Esophagus muscularis mucosa (tissue), 4 donors: ENCODE results near the gene ZNF827.

Experiments
- EP300 ChIP-seq: sonication (generic); formaldehyde crosslinking; IDR thresholded peaks from one replicate; pipeline ENCODE4 v1.6.1; 2017; ENCODE audit warnings: antibody characterized with exemption
- POLR2A ChIP-seq: fragments of 450-650 bp; IDR thresholded peaks from one replicate; pipeline ENCODE4 v1.6.1; 2017; ENCODE audit warnings: antibody characterized with exemption, moderate library complexity, mild to moderate bottlenecking, low read depth
- POLR2AphosphoS5 ChIP-seq, 2 donors: sonication (generic); formaldehyde crosslinking; IDR thresholded peaks; one replicate each; pipeline ENCODE4 v1.6.1; 2017; ENCODE audit warnings: antibody characterized with exemption in 2 of 2
- TF ChIP-seq, protein P1 (sequence below), 3 experiments: fragments of 200-600 bp in 2 of 3; fragments of 450-650 bp in 1 of 3; sonication (generic) in 2 of 3; IDR thresholded peaks; one replicate each; pipeline ENCODE4 v1.5.1; 2017 to 2019; ENCODE audit warnings: antibody characterized with exemption in 3 of 3, mild to moderate bottlenecking in 2 of 3, moderate library complexity in 1 of 3

DNA sequence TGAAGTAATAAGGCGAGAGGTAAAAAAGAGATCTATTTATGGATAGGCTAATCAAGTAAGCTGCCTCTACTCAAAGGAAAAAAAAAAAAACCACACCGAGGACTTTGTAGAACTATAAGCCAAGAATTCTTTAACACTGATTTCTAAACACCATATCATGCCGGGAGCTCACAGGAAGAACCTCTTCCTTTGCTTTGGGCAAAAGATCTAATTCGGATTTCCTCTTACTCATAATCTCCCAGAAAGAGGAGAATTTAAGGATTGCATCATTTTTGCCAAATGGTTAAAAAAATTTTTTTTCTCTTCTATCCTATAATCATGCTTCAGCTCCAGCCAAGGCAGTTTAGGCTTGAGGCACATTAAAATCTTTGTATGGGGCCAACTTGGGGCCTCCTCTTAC, 95.5 kb downstream of the ZNF827 start:
- TF ChIP-seq, protein P1, sequence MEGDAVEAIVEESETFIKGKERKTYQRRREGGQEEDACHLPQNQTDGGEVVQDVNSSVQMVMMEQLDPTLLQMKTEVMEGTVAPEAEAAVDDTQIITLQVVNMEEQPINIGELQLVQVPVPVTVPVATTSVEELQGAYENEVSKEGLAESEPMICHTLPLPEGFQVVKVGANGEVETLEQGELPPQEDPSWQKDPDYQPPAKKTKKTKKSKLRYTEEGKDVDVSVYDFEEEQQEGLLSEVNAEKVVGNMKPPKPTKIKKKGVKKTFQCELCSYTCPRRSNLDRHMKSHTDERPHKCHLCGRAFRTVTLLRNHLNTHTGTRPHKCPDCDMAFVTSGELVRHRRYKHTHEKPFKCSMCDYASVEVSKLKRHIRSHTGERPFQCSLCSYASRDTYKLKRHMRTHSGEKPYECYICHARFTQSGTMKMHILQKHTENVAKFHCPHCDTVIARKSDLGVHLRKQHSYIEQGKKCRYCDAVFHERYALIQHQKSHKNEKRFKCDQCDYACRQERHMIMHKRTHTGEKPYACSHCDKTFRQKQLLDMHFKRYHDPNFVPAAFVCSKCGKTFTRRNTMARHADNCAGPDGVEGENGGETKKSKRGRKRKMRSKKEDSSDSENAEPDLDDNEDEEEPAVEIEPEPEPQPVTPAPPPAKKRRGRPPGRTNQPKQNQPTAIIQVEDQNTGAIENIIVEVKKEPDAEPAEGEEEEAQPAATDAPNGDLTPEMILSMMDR (IDR thresholded peaks at IDR 0.05), result no peak
- TF ChIP-seq EP300, result no peak
- TF ChIP-seq POLR2AphosphoS5 (IDR thresholded peaks at IDR 0.05), result no peak
- TF ChIP-seq POLR2A, result no peak
